Activated T-helper 1 cell treated with anti-CD3 and anti-CD28 coated beads, Interleukin-2, amount 50 U/mL, for 16 hours (primary cell): ENCODE results near the gene EPHB1.
"Not testable (repeated sequence)": the region's sequence is repeated elsewhere in the genome, so short reads cannot be mapped to it uniquely, and the experiment has no call there.

ENCODE experiments used
- DNase-seq, 2 donors: peaks; one replicate each; pipeline ENCODE4 v3.0.0-alpha.2; 2020; ENCODE audit warnings: low read depth in 1 of 2, low spot score in 1 of 2

Gene EPHB1

DNA sequence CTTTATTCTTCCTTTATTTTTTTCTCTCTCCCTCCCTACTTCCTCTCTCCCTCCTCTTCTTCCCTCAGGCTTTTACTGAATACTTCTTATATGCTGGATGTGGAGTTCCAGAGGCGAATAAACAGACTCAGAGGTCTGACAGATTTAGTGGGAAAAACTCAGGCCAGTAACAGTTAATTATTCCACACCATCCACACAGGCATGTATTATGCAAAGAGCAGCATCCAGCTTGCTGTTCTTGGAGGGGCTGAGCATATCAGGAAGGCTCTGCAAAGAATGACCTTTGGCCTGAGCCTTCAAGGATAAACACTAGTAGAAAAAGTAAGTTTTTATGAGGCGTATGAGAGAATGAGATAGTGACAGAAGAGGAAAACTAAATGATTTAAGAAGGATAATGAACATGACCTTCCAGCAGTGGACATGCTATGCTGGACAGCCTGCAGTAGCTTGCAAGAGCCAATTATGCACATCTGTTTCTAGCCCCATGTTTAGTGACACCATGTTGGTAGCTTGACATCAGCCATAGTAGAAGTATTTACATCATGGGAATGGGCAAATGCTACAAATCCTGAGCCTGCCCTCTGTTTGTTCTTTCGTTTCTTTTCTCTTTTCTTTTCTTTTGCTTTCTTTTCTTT, 387.4 kb downstream of the EPHB1 start:
- DNase-seq = no peak

DNA sequence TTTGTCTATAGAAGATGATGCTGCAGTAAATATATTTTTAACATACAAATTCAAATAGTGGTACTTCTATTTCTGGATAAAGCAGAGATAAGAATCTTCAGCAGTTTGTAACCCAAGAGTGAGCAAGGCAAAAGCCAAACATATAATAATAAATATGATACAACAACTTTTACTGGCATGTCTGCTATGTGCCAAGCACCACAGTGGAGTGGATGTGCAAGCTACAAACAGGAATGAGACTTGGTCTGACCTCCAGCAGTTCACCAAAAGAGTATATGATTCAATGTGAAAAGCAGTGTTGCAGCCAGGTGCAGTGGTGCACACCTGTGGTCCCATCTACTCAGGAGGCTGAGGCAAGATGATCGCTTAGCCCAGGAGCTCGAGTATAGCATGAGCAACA, 395.6 kb downstream of the EPHB1 start:
- DNase-seq = no peak

DNA sequence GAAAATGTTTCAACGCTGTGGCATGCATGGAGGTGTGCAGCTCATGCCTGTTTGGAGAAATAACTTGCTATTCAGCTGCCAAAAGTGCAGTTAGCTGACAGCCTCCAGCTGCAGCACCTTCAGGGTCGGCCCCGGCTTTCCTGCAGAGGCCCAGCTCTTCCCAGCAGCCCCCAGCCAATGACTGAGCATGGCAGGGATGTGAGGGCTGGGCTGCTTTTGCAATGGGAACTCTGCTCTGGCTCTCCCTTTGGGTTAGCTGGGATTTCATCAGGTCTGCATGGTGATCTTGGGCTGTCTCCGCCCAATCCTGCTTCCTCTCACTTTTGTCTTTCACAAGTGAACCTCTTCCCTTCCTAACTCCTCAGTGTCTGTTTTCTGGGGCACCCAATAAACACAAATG, 396.6 kb downstream of the EPHB1 start:
- no peak for DNase-seq

DNA sequence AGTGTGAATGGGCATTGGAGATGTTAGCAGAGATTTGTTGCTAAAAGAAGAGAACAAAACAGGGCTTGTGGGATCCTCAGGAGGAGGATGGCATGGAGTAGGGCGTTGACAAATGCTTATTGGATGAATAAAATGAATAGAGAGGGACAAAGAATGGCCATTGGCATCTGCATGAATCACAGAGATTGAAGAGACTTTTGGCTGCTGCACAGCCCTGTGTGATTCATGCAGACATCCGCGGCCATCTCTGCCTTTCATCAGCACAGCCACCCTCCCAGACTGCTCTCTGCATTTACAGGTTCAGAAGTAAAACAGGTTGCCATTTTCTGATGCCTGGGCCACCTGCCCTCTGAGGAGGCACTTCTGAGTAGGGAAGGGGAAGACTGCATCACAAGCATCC, 397.9 kb downstream of the EPHB1 start:
- DNase-seq = no peak

DNA sequence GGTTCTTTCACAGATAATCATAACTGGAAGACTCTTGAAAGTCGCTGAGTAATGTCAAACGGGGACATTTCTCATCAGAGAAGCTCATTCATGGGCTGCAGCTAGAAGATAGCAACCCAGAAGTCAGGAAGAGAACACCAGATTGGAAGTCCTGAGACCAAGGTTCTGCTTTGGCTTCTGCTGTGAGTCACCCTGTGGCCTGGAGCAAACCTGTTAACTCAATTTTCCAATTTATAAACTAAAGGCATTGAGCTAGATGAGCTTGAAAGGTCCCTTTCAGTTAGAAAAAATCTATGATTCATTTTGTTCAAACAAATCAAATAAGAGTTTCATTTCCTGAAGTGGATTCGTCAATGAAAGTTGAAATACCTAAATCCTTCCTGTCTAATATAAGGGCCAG, 402.2 kb downstream of the EPHB1 start:
- DNase-seq = no peak

DNA sequence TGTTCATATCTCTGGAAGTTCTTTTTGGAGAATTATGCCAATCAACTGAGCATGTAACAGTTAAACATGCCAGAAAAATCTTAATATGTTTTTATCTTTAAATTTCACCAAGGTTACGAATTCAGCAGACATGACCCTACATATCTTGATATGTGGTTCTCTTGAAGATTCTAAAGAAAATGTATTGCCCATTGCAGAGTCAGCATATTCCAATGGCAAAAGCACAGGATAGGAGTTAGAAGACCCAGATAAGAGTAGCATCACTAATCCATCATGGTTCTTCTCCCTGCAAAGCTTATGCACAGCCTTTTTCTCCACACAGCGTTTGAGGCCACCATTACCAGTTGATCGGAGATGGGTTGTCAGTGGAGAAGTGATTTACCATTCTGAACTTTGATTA, 402.8 kb downstream of the EPHB1 start:
- no peak for DNase-seq

DNA sequence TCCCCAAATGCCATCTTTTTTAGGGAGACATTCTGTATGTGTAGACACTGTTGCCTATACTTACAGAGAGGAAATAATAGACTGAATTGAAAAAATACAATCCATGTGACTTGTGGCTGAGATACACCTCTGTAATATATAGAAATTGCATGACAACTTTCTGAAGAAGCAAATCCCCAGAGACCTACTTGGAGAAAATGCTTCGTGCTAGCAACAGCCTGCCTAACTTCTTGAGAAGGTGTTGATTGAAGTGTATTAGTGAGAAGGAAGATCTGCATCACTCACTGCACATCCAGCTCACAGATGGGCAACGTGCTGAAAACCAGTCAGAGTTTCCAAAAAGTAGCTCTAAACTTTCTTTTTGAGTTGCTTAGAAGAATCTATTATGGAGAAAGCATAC, 404.1 kb downstream of the EPHB1 start:
- no peak for DNase-seq

DNA sequence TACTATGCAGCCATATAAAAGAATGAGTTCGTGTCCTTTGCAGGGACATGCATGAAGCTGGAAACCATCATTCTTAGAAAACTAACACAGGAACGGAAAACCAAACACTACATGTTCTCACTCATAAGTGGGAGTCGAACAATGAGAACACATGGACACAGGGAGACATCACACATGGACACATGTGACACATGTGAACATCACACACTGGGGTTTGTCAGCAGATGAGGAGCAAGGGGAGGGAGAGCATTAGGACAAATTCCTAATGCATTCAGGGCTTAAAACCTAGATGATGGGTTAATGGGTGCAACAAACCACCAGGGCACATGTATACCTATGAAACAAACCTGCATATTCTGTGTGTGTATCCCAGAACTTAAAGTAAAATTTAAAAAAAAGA, 408.0 kb downstream of the EPHB1 start:
- DNase-seq = no peak

DNA sequence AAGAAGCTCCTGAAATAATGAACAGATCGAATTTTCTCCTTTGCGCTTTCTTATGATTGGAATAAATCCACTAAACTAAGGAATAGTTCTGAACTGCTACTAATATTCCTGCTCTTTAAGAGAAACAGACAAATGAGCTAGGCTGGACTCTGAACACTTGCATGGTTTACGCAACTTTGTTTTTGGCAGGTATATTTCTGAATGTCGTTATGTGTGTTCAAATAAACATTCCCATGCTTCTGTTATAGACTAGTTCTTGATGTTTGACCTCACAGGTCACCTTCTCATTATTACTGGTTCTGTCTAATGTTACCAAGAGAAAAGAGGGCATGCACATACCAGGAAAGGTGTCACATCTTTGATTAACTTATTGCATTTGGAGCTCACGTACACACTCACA, 418.2 kb downstream of the EPHB1 start:
- DNase-seq = no peak

DNA sequence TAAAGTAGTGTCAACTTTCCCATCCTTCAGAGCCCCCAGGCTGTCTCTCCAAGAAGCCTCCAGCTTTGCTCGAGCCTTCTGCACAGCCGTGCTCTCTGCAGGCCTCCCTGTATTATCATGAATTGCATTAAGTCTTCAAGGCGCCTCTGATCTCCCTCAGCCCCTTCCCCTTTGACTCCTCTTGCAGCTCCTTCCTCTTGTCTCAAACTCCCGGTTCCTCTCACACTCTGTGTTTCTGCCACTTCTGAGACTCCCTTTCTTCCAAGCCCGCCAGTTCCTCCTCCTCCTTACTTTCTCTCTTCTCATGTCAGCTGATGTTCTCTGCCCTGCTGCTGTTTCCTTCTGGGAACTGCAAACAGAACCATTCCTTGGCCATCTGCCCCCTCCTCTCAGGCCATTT, 418.8 kb downstream of the EPHB1 start:
- no peak for DNase-seq

DNA sequence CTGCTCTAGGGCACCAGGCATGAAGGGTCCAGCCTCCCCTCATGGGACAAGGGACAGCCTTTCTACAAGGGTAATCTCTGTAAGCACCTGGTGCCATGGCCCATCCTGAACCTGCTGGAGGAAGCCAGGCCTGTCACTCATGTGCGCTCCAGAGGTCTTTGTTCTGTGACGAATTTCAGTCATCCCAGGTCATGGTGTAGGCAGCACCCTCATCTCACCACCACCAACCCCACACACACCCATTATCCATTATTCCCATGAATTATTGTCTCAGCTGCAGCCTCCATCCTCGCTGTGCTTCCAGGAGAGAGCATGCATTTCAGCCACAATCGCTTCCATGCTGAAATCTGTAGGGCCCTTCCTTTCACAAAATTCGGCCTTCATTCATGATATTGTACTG, 419.3 kb downstream of the EPHB1 start:
- DNase-seq = no peak

DNA sequence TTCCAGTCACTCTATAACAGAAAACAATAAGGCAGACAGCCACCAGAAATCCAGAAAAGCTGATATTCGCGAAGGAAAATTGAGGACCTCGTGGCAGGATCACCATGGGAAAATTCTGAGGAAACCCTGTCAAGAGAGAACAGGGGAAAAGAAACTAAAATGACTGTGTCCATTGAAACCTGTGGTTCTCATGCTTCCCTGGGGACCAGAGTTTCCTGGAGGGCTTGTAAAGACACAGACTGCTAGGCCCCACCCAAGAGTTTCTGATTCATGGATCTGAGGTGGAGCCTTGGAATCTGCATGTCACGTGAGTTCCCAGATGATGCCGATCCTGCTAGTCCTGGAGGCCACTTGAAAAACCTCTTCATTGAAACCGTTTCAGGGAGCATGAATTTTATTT, 420.5 kb downstream of the EPHB1 start:
- no peak for DNase-seq

DNA sequence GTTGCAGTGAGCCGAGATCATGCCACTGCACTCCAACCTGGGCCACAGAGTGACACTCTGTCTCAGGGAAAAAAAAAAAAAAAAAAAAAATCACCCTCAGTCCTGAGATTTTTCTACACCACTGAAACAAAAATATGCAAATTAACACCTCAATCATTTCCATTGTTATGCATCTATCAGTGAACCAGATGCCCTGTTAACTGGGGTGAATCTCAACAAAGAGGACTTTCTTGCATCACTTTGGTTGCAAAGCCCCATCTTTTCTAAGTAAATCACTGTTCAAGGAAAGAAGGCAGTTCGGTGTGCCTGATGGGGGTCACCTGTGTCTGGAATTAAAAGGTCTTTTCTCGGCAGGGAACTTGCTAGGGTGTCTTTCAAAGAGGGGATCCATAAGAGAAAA, 421.6 kb downstream of the EPHB1 start:
- no peak for DNase-seq

DNA sequence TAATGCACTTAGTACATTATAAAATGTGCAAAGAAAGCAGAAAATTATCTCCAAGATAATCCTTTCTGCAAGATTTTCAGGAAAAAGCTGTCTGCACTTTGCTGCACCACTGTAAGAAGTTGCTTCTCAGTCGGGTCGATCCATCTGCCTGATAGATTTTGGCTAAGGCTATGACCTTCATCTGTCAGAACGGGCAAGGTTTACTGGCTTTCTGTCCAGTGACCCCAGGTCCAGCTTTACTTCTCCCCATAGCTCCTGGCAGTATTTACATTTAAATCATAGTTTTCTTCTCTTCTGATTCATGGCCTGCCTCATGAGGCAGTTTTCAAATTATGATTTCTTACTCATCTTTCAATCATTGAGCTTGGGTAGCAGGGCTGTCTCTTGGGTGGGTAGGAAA, 422.7 kb downstream of the EPHB1 start:
- DNase-seq = no peak

DNA sequence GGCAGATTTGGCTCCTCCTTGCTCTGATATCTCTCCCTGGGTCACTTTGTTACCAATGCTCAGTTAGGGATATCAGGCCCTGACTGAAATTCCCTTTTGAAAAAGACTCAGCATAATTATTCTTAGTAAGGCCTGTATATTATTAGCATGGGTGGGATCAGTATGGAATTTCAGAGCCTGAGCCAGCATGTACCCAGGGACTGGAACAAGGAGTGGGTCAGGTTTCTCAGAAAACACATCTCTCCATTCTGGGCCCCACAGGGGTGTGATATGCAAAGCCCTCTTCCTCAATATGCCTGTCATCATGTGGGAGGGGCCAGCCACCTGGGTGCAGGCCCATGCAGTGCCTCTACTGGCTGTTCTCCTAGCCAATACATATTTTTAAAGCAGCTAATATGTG, 423.2 kb downstream of the EPHB1 start:
- DNase-seq = no peak

DNA sequence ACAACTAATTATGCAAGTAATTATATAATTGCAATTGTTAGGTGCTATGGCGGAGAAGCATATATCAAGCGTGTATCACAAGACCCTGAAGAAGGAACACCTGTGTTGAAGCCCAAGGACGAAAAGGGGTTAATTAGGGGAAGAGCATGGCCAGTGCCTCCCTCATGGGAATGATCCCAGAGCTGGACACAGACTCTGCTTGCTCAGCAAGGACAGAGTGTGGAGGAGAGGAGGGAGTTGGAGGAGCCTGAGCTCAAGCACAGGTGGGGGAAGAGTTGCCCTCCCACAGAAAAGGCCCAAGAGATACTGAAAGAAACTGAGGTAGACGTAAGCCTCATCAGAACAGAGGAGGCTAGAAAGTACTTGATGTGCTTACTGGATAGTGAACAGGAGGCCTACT, 423.7 kb downstream of the EPHB1 start:
- no peak for DNase-seq

DNA sequence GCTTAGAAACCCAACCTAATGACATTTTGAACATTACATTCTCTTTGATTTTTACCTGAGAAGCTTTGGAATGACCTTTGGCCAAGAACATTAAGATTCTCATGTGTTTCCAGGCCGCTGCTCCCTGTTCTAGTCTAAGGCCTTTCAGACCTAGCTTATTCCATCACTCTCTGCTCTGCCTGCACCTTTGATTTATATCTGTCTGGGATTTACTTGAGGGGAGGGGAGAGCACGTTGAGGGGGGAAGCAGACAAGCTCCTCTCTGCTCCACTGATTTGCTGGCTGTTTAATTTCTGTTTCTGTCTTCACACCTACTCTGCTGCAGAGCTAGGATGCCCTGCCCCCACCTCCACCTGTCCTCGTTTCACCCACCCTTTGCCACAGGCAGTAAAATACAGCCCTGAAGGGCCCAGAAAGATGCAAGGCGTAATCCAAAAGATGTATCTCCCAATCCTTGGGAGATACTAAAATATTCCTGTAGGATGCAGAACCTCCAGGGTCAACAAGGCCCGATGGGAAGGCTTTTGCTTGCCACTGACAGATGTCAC, 429.8 kb downstream of the EPHB1 start:
- DNase-seq = no peak

DNA sequence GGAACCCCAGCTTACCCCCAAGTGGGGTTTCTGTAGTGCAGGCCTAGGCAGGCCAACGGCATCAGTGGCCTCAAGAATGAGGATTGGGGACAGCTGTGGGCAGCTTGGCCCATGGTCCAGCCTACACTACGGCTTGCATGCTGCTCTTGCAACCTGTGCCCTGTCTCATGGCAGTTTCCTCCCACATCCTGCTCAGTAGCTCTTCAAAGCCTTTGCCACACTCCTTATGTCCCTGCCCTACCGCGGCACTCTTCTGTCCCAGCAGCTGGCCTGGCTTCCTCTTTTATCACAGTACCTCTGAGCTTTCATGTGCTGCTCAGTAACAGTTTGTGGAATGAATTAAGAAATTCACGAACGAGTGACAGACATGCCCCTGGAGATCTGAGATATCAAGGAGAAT, 431.0 kb downstream of the EPHB1 start:
- no peak for DNase-seq

DNA sequence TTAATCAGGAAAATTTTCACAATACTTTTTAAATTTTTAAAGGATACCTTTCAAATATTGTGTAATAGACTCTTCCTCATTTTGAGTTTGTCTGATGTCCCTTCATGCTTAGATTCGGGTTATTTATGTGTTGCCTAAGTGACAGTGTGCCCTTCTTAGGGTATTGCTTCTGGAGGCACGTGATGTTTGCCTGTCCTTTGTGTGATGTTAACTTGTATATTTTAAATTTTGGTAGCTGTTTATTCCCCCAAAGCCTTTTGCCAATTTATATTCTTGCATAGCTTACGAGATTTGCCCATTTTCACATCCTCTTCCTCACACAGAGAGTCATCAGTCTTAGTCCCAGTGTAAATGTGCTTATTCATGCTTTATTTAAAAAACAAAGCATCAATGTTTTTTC, 433.1 kb downstream of the EPHB1 start:
- DNase-seq = no peak

DNA sequence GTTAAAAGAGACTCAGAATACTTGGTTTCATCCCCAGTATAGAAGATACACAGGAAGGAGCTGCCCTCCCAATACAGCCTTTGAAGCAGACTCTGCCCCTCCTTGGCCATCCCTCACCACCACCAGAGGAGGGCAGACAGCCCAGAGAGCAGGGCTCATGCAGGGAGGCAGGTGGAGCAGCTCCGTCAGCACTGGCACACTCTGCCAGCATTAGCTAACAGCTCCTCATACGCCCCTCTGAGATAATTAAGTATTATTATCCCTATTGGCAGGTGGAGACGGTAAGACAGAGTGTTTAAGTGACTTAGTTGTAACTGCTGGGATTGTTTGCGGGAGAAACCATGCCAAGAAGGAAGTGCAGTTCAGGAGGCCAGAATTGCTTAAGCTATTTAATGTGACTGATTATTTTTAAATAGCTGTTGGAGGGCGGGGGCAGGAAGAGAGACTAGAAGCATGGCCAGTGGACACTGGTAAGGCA, 434.0 kb downstream of the EPHB1 start:
- DNase-seq = no peak

DNA sequence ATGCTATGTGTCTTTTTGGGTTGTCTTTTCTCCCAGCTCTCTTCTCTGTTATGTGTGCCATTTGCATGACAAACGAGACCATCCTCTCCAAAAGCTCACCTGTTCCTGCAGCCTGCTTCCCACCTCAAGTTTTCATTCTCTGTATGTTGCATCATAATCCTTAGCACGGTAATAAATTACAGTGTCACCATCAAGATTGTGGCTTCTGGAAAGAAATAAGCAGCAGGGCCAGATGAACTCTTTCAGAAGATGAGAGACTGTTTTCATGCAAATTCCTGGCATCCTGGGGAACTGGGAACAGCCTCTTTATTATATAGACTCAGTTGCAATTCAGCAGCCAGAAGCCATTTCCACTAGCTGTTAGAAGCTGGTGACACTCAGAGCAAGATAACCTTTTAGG, 436.7 kb downstream of the EPHB1 start:
- DNase-seq = no peak

DNA sequence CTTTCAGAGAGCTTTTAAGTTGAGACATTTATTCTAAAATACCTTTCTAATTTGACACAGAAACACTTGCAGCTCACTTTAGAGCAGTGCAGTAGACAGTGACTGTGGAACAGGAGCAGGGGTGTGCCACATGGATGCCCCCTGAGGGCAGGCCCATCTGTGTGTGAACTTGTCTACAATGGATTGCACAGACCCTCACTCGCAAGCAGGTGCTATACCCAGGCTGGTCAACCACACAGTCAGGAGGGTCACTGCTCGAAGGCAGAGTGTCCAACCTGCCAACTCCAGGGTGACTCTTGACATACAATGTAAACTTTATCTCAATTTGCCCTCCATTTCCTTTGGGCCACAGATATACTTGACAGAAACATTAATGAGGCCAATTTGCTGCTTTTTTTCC, 437.2 kb downstream of the EPHB1 start:
- no peak for DNase-seq

DNA sequence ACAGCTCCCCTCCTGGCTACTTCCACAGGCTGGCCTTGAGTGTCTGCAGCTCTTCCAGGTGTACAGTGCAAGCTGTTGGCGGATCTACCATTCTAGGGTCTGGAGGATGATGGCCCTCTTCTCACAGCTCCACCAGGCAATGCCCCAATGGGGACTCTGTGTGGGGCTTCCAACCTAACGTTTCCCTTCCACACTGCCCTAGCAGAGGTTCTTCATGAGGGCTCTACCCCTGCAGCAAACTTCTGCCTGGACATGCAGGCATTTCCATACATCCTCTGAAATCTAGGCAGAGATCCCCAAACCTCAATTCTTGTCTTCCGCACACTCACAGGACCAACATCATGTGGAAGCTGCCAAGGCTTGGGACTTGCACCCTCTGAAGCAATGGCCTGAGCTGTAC, 438.4 kb downstream of the EPHB1 start:
- not testable (repeated sequence) for DNase-seq
